Esophagus (tissue), 2 donors: ENCODE measurements around the gene ATG16L2. TPM values are rescaled to one million over a fixed set of nuclear protein-coding genes. Genes with fewer than 3 reads are reported as not detected.
"Not testable (repeated sequence)": the region's sequence is repeated elsewhere in the genome, so short reads cannot be mapped to it uniquely, and the experiment has no call there.

Experiments used
- H3K27ac ChIP-seq, 2 donors: one replicate each; pipeline ENCODE4 v1.5.1; 2013; ENCODE audit warnings: low read depth in 2 of 2, mild to moderate bottlenecking in 2 of 2, inconsistent platforms in 1 of 2, low read length in 1 of 2, moderate library complexity in 1 of 2
- H3K27me3 ChIP-seq, 2 donors: one replicate each; pipeline ENCODE4 v1.6.1; 2013; ENCODE audit warnings: low read length in 2 of 2, control low read depth in 1 of 2, mild to moderate bottlenecking in 1 of 2; ENCODE audit not compliant: insufficient read depth in 2 of 2, control insufficient read depth in 1 of 2
- H3K36me3 ChIP-seq, 2 donors: one replicate each; pipeline ENCODE4 v1.6.1; 2013; ENCODE audit warnings: low read length in 1 of 2; ENCODE audit not compliant: control insufficient read depth in 2 of 2, insufficient read depth in 2 of 2
- H3K4me1 ChIP-seq, 2 donors: one replicate each; pipeline ENCODE4 v1.6.1; 2013; ENCODE audit warnings: low read length in 1 of 2; ENCODE audit not compliant: control insufficient read depth in 2 of 2, insufficient read depth in 2 of 2
- H3K4me3 ChIP-seq, 2 donors: one replicate each; pipeline ENCODE4 v1.5.1; 2013; ENCODE audit warnings: low read length in 2 of 2, mild to moderate bottlenecking in 2 of 2, low read depth in 1 of 2, moderate library complexity in 1 of 2
- H3K9me3 ChIP-seq, 2 donors: one replicate each; pipeline ENCODE4 v1.6.1; 2013; ENCODE audit warnings: mild to moderate bottlenecking in 2 of 2, low read depth in 1 of 2, low read length in 1 of 2, moderate library complexity in 1 of 2; ENCODE audit not compliant: control insufficient read depth in 2 of 2, insufficient read depth in 1 of 2
- WGBS, 2 donors: extraction: QIAGEN DNeasy Blood & Tissue Kit; methylation state at CpG; one replicate each; pipeline ENCODE4 v1.1.7; 2013; 5-methylcytosine and 5-hydroxymethylcytosine counted together
- polyA plus RNA-seq, 2 donors: library from polyadenylated mRNA; stranded (reverse); fragments of 200-250 nt; gene quantifications; one replicate each; pipeline ENCODE4 v1.2.3, GENCODE V29; 2013
- donor health status: healthy with polysubstance abuse.
- donor health status: Bipolar disorder and iron deficiency.

ATG16L2 gene
- polyA plus RNA-seq, 2 donors: 27.4 to 85.3 TPM

DNA sequence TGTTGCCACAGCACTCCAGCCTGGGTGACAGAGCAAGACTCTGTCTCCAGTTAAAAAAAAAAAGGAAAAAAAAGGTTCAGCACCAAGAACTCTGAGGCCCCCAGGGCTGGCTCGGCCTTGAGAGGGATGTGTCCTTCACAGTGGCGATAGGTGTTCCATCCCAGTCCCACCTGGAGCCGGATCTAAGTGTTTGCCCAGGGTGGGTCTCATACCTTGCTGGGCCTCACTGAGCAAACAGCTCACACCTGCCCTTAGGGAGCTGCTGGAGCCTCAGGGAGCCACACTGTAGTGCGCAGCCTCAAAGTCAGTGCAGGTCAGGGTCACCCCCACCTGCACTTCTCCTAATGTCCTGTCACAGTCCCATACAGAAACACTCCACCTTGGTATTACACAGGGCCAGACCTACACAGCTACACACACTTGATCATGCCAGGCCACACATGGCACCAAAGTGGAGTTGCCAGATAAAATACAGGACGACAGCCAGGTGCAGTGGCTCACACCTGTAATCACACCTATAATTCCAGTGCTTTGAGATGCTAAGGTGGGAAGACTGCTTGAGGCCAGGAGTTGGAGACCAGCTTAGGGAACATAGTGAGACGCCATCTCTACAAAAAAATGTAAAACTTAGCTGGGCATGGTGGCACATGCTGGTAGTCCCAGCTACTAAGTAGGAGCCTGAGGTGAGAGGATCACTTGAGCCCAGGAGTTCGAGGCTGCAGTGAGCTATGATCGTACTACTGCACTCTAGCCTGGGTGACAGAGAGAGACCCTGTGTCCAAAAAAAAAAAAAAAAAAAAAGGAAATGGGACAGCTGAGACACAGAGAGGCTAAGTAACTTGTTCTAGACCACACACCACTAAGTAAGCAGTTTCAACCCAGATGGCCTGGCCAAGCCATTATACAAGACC, 27.7 kb upstream of the ATG16L2 start:
- 68 to 70% methylated on average over 8 of the region's 8 CpGs for WGBS, 2 donors
- H3K27ac ChIP-seq: no peak overlapping the region
- H3K4me3 ChIP-seq: no peak overlapping the region
- no peaks in the 10 kb centered on the region for H3K9me3 ChIP-seq
- no peaks in the 10 kb centered on the region for H3K36me3 ChIP-seq
- no peaks in the 10 kb centered on the region for H3K27me3 ChIP-seq
- peaks cover 3 to 12% of the 10 kb centered on the region in 2 donors for H3K4me1 ChIP-seq

DNA sequence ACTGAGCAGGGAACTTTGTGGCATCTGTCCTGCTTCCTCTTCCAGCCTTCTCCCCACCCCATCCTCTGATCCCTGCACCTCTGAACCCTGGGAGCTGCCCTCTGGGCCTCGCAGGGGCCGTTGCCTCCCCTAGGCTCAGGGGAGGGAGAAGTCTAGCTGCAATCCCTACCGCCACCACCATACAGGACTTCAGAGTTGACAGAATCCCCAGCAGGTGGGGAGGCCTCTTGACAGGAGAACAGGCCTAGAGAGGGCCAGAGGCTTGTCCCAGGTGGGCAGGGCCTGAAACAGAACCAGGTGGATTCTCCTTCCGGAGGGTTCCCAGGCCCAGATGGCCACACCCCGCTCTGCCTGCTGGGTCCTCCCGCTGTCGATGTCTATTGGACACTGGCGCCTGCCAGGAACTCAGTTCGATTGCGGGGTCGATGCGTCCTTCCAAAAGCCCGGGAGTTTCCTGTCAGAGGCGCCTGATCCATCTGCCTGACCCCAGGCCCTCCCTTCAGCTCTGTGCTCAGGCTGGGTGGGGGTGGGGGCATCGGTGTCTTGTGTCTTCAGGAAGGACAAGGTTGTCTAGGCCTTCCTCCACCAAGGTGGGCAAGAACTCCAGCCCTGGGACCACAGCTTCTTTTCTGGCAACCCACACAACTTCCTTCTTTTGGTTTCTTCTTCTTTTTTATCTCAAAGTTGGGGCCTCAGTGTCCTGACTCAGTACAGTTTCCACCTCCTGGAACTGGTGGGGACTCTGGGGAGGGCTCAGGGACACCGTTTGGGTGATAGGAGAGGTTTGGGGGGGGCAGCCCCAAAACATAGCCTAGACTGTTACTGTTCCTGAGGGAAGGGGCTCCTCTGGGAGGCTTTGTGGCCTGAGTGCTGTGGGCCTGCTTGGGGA, 26.8 kb upstream of the ATG16L2 start:
- Histone ChIP-seq H3K36me3 (no peaks in the 10 kb centered on the region), H3K27ac (no peak overlapping the region), H3K27me3 (no peaks in the 10 kb centered on the region), H3K4me1 (peaks cover under 1 to 7% of the 10 kb centered on the region in 2 donors), H3K9me3 (no peaks in the 10 kb centered on the region), H3K4me3 (no peak overlapping the region)
- WGBS, 2 donors: 68 to 78% methylated on average over 16 of the region's 16 CpGs

DNA sequence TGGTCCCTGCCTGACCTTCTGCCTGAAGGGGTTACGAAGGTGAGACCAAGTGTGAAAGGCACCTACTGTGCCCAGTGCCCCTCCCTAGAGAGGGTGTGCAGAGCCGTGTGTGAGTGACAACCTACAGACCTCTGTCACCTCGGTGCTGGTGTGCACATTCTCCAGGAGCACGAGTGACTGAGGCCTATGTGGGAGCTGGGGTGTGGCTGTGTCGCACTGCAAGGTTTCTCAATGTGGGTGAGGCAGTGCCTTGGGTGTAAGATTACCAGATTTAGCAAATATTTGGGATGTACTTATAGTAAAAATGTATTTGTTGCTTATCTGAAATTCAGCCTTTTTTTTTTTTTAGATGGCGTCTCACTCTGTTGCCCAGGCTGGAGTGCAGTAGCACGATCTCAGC, 26.0 kb upstream of the ATG16L2 start:
- H3K4me1 ChIP-seq: peaks cover 0 to 7% of the 10 kb centered on the region in 2 donors
- no peaks in the 10 kb centered on the region for H3K27me3 ChIP-seq
- WGBS, 2 donors: 71 to 77% methylated on average over 7 of the region's 7 CpGs
- H3K9me3 ChIP-seq: no peaks in the 10 kb centered on the region
- H3K27ac ChIP-seq: no peak overlapping the region
- H3K36me3 ChIP-seq: no peaks in the 10 kb centered on the region
- no peak overlapping the region for H3K4me3 ChIP-seq

DNA sequence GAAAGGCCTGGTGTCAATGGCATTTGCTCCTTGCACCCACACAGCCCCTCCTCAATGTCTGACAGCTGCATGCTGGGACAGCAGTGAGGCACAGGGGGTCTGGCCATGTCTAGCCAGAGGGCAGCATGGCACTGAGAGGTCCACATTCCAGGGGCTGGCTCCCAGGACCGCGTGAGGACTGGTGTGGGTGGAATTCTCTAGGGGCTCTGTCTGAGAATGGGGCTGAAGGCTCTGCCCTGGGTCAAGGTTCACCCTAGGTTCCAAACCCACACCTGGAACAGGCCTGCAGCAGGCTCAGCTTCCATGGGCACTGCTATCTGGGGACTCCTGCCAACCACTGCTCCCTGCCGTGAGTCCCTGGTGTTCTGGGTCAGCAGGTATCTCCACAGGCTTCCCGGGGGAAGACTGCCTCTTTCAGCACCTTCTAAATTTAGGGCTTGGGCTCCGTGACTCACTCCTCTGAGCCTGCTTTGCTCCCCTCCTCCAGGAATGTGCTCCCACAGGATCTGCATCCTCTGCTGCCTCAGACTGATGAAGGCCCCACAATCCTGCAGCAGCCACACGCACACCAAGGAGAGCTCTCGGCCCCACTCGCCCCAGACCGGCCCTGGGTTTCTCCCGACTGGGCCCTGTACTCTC, 24.6 kb upstream of the ATG16L2 start:
- H3K36me3 ChIP-seq: no peaks in the 10 kb centered on the region
- peaks cover 0 to 7% of the 10 kb centered on the region in 2 donors for H3K4me1 ChIP-seq
- H3K27ac ChIP-seq: no peak overlapping the region
- 70 to 73% methylated on average over 10 of the region's 10 CpGs for WGBS, 2 donors
- H3K27me3 ChIP-seq: no peaks in the 10 kb centered on the region
- H3K9me3 ChIP-seq: no peaks in the 10 kb centered on the region
- no peak overlapping the region for H3K4me3 ChIP-seq

DNA sequence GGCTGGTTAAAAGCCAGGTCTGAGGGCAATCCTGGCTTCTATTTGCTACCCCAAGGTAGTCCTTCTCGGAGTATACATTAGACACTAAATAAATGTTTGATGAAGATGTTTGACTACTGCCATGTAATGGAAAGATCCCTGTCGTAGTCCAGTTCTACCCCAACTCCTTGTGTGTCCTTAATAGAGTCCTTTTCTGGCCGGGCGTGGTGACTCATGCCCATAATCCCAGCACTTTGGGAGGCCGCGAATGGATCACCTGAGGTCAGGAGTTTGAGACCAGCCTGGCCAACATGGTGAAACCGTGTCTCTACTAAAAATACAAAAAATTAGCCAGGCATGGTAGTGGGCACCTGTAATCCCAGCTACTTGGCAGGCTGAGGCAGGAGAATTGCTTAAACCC, 23.0 kb upstream of the ATG16L2 start:
- not testable (repeated sequence) for H3K27me3 ChIP-seq, H3K9me3 ChIP-seq, H3K27ac ChIP-seq, H3K4me3 ChIP-seq, H3K4me1 ChIP-seq, H3K36me3 ChIP-seq
- 78 to 79% methylated on average over 7 of the region's 7 CpGs for WGBS, 2 donors

DNA sequence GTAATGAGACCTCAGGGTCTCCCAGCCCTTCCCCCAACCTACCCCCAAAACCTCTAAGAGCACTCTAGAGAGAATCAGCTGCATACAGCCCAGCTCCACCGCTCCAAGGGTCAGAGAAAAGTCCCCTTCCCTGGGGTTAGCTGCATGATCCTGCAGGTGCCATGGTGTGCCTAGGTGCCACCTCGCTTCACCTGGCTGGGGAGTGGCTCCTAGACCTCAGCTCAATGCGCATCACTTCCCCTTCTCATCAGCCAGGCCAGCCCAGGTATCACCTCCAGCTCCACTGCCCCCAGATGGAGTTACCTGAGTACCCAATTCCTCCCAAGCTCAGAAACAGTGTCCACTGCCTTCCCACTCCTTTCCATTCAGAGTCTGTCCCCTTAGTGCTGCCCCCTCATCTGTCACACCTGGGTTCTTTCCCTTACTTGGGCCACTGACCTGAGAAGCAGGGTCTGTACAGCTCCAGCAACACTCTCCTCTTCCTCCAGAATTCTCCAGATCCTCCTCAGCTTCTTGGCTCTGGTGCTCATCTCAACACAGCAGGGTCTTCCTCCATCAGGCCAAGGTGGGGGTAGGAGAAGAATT, 21.7 kb upstream of the ATG16L2 start:
- H3K27ac ChIP-seq: peak overlapping the region in 1 of 2 donors; percentile 17
- H3K4me3 ChIP-seq: no peak overlapping the region
- WGBS, 2 donors: 96 to 99% methylated on average over 3 of the region's 3 CpGs
- no peaks in the 10 kb centered on the region for H3K36me3 ChIP-seq
- H3K27me3 ChIP-seq: no peaks in the 10 kb centered on the region
- peaks cover 0 to 3% of the 10 kb centered on the region in 2 donors for H3K4me1 ChIP-seq
- no peaks in the 10 kb centered on the region for H3K9me3 ChIP-seq

DNA sequence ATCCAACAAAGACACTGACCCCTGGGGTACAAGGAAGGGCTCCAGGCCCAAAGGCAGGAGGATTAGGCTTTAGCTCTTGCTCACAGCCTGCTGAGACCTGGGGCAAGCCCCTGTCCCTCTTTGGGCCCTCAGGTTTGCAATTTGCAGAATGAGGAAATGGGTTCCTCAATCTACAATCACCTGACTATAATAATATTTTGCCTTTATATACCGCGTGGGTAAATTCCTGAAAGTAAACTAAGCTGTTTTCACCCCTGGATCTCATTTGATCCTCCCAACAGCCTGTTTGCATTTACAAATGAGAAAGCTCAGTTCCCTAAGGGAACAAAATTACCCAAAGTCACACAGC, 21.2 kb upstream of the ATG16L2 start:
- Histone ChIP-seq H3K27ac (peak overlapping the region; percentile 69 to 94), H3K4me3 (no peak overlapping the region), H3K9me3 (no peaks in the 10 kb centered on the region), H3K36me3 (no peaks in the 10 kb centered on the region), H3K27me3 (no peaks in the 10 kb centered on the region), H3K4me1 (peaks cover 0 to 3% of the 10 kb centered on the region in 2 donors)
- WGBS, 2 donors: 59 to 67% methylated on average over 2 of the region's 2 CpGs

DNA sequence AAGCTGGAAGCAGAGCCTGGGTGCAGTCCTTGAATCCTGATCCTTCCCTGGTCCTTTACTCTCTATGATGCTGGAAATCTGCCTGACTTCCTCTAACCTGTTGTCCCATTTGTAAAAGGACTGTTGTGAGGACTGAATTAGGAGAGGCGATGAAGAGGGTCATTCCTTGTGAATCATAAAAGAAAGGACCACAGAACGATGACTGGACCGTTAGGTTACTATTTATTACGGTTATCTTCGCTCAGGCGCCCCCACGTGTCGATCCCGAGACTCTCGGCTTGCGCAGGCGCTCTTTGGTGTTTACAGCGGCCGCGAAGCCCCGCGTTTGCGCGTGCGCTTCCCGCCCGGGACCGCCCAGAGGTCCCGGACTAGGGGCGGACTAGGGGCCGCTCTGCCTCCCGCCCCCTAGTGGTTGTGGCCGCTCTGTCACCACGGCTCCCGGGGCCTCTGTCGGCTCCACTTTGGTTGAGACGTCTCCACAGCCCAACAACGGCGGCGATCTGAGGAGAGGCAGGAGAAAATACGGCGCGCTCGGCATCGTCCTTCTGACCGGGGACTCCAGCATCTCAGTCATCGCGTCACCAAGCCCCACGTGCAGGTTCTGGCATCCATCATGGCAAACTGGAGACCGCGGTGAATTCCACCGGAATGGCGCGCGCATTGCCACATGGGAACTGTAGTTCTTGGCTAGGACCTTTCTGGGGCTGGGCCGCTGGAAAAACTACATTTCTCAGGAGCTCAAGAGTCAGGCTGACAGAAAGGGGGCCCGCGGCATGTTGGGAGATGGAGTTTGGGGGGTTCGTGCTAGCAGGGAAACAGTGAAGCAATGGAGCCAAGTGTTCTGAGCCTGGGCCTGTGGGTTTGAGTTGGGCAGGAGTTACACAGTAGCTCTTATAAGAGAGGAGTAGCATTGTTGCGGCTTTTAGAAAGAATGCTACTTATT, 20.5 kb upstream of the ATG16L2 start, which contains the start of gene STARD10:
TSS of gene STARD10 (minus strand) at position 623 of the 943 bp plus-strand sequence. CDS start 12,866 bp downstream, outside the sequence.
- WGBS, 2 donors: 2% methylated on average over 55 of the region's 55 CpGs
- H3K4me1 ChIP-seq: no peaks in the 10 kb centered on the region
- H3K4me3 ChIP-seq: peak within 1 kb of the TSS; percentile 67 to 75
- no peaks in the 10 kb centered on the region for H3K27me3 ChIP-seq
- H3K36me3 ChIP-seq: no peaks in the 10 kb centered on the region
- no peaks in the 10 kb centered on the region for H3K9me3 ChIP-seq
- peak within 1 kb of the TSS; percentile 94 to 98 for H3K27ac ChIP-seq
